ENCODE results near the gene SCAMP5. TPM values are rescaled to one million over a fixed set of nuclear protein-coding genes. Genes with fewer than 3 reads are reported as not detected.

The SCAMP5 gene
- total and polyA plus RNA-seq, 2 of the 13 experiments (the other 11 are each of a cell fraction or from before 2014, with no cell fraction given): 34.3 to 49.0 TPM

DNA sequence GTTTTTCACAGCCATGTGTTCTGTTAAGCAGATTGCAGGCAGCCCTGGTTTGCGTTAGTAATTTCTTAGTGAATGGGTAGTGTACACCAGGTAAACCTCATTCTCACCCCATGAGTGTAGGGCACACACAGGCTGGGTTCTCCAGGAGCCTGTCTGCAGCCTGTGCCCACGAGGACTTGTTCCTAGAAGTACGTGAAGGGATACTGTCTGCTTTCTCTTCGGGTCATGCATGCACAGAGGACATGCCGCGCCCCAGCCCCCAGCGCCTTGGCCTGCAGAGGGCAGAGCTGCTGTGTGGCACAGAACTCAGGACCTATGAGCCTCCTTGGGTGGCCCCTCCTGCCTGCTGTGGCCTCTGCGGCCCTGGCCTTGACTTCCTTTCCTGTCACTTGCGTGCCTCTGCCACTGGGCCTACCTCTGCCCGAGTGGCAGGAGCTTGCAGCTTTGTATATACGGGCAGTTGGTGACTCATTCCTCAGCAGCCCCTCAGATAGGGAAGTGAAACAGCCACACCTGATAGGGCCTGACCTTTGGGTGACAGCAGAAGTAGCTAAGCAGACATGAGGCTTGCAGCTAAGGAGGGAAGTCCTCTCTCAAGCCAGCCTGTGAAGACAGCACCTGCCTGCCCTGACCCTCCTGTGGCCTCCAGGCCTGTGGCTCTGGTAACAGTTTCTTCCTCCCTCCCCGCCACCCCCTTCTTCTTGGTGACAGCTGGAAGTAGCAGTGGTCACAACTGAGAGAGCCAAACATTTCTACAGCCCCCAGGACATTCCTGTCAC, 47.6 kb downstream of the SCAMP5 start:
- peaks cover 2 to 6% of the 10 kb centered on the region in 2 experiments; a peak in 1 of 5 replicates for H3K36me3 ChIP-seq (replicated peaks in 1 of 2; ENCODE audit: control insufficient read depth in 1 of 2, insufficient read depth in 2 of 2, low read length in 2 of 2)
- peaks cover 76% of the 10 kb centered on the region for H3K4me1 ChIP-seq (ENCODE audit: insufficient read depth, low read length)
- ChIA-PET CTCF (ENCODE audit: low intra/inter-chr PET ratio, low total read pairs) (interaction anchor here (1.1 to 2.8 kb wide), 4 partner anchors 102 to 167 kb away, joined by 3 to 54 read pairs (median 5); partner anchors contain the start of gene C15orf39), POLR2A (interaction anchor here (0.9 to 3.3 kb wide), 24 partner anchors 9 to 175 kb away, joined by 3 to 60 read pairs (median 9); partner anchors contain the start of gene PPCDC)
- no peaks in the 10 kb centered on the region for H3K79me2 ChIP-seq (ENCODE audit: insufficient read depth, low read length)
- no peaks in the 10 kb centered on the region for H3K9me3 ChIP-seq (ENCODE audit: low read length)
- FAIRE-seq (no peak), ATAC-seq (peak; percentile 77), DNase-seq (ENCODE audit: low spot score) (peak; percentile 93)
- no peaks in the 10 kb centered on the region for H3K27me3 ChIP-seq (ENCODE audit: control insufficient read depth in 1 of 2, insufficient read depth in 2 of 2, low read length in 2 of 2)
- peak overlapping the region in 1 of 3 experiments; percentile 45; a peak in 2 of 6 replicates for H3K4me3 ChIP-seq (replicated peaks in 1 of 3; ENCODE audit: insufficient read depth in 1 of 3, low read depth in 2 of 3, low read length in 3 of 3)
- in situ Hi-C loops (cut with HindIII; ENCODE audit: extremely low pct_ligation_motif_present, low pct_unique_long_range_greater_than_20kb): no loop called here
- peak overlapping the region; percentile 79 for H3K27ac ChIP-seq (ENCODE audit: extremely low read length, insufficient read depth, low read length)
- intact Hi-C loops (cut with micrococcal nuclease; ENCODE audit: unreplicated experiment): loop anchor here (1.0 to 5.0 kb wide), 6 partner anchors 79 to 408 kb away; partner anchors contain the start of gene SIN3A
- 28% methylated on average over 7 of the region's 12 CpGs for WGBS (ENCODE audit: low lambda C conversion rate)
- peak overlapping the region; percentile 59 for H3K4me2 ChIP-seq (ENCODE audit: low read depth, low read length)
- no peak overlapping the region for H2AFZ ChIP-seq (ENCODE audit: low read length)
- BruUV-seq (replicated peaks): no TSS peak
- peak overlapping the region; percentile 66 for H3K9ac ChIP-seq (ENCODE audit: insufficient read depth, low read depth, low read length)
- H4K20me1 ChIP-seq (ENCODE audit: insufficient read depth, low read length): no peaks in the 10 kb centered on the region
- TF ChIP-seq KDM2A (CRISPR knock-in tag; IDR thresholded peaks at IDR 0.05; ENCODE audit: borderline replicate concordance, low read depth) (peak; percentile 82), TCF7 (IDR thresholded peaks at IDR 0.05; ENCODE audit: low read depth) (no peak), FOSL1 (CRISPR knock-in tag; IDR thresholded peaks at IDR 0.05; ENCODE audit: borderline replicate concordance) (peak; percentile 80; the same call in 1 of the 2 replicates), CCDC6 (CRISPR knock-in tag; IDR thresholded peaks at IDR 0.05) (0 out of 2 replicates have a peak, but pooled peaks have one; percentile 35), ZNF841 (CRISPR knock-in tag; IDR thresholded peaks at IDR 0.05; ENCODE audit: borderline replicate concordance) (no peak), ZNF644 (CRISPR knock-in tag; IDR thresholded peaks at IDR 0.05; ENCODE audit: low read depth) (peak; percentile 46; the same call in 1 of the 2 replicates), ZNF558 (CRISPR knock-in tag; IDR thresholded peaks at IDR 0.05; ENCODE audit: borderline replicate concordance) (no peak; the same call in 1 of the 2 replicates), SOX5 (CRISPR knock-in tag; IDR thresholded peaks at IDR 0.05; ENCODE audit: borderline replicate concordance) (peak; percentile 74; the same call in 1 of the 2 replicates), MXI1 (IDR thresholded peaks at IDR 0.05; ENCODE audit: borderline replicate concordance, low read depth, low read length) (peak; percentile 86; the same call in 1 of the 3 replicates), ZNF274 (CRISPR knock-in tag; IDR thresholded peaks at IDR 0.05) (peak; percentile 82), ZBTB21 (CRISPR knock-in tag; IDR thresholded peaks at IDR 0.05) (0 out of 2 replicates have a peak, but pooled peaks have one; percentile 26), MEIS1 (CRISPR knock-in tag; IDR thresholded peaks at IDR 0.05; ENCODE audit: borderline replicate concordance) (peak; percentile 58; the same call in 1 of the 2 replicates)
- TF ChIP-seq, protein P1, sequence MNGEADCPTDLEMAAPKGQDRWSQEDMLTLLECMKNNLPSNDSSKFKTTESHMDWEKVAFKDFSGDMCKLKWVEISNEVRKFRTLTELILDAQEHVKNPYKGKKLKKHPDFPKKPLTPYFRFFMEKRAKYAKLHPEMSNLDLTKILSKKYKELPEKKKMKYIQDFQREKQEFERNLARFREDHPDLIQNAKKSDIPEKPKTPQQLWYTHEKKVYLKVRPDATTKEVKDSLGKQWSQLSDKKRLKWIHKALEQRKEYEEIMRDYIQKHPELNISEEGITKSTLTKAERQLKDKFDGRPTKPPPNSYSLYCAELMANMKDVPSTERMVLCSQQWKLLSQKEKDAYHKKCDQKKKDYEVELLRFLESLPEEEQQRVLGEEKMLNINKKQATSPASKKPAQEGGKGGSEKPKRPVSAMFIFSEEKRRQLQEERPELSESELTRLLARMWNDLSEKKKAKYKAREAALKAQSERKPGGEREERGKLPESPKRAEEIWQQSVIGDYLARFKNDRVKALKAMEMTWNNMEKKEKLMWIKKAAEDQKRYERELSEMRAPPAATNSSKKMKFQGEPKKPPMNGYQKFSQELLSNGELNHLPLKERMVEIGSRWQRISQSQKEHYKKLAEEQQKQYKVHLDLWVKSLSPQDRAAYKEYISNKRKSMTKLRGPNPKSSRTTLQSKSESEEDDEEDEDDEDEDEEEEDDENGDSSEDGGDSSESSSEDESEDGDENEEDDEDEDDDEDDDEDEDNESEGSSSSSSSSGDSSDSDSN (CRISPR knock-in tag; IDR thresholded peaks at IDR 0.05): peak; percentile 59; the same call in 1 of the 2 replicates
- TF ChIP-seq, protein P2, sequence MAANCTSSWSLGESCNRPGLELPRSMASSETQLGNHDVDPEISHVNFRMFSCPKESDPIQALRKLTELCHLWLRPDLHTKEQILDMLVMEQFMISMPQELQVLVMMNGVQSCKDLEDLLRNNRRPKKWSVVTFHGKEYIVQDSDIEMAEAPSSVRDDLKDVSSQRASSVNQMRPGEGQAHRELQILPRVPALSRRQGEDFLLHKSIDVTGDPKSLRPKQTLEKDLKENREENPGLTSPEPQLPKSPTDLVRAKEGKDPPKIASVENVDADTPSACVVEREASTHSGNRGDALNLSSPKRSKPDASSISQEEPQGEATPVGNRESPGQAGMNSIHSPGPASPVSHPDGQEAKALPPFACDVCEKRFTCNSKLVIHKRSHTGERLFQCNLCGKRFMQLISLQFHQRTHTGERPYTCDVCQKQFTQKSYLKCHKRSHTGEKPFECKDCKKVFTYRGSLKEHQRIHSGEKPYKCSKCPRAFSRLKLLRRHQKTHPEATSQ (CRISPR knock-in tag; IDR thresholded peaks at IDR 0.05; ENCODE audit: borderline replicate concordance): peak; percentile 45; the same call in 1 of the 2 replicates

All from HepG2 (cell line).